Muscle layer of colon (tissue), 2 donors: Measurements from ENCODE around the gene CAP2.

Experiments used
- H3K27ac ChIP-seq: one replicate; pipeline ENCODE4 v1.7.0; 2013; ENCODE audit warnings: low read depth, mild to moderate bottlenecking, low read length, moderate library complexity
- H3K27me3 ChIP-seq, 2 donors: one replicate each; pipeline ENCODE4 v1.7.0; 2013; ENCODE audit warnings: low read length in 2 of 2, mild to moderate bottlenecking in 2 of 2; ENCODE audit not compliant: insufficient read depth in 2 of 2, control insufficient read depth in 1 of 2
- H3K36me3 ChIP-seq: one replicate; pipeline ENCODE4 v1.7.0; 2013; ENCODE audit warnings: mild to moderate bottlenecking, low read length; ENCODE audit not compliant: insufficient read depth
- H3K4me1 ChIP-seq: one replicate; pipeline ENCODE4 v1.7.0; 2013; ENCODE audit warnings: mild to moderate bottlenecking, low read length; ENCODE audit not compliant: insufficient read depth
- H3K4me3 ChIP-seq, 2 donors: one replicate each; pipeline ENCODE4 v1.7.0; 2013; ENCODE audit warnings: low read length in 2 of 2, low read depth in 1 of 2, mild to moderate bottlenecking in 1 of 2, moderate library complexity in 1 of 2
- H3K9ac ChIP-seq: one replicate; pipeline ENCODE4 v1.7.0; 2013; ENCODE audit warnings: low read length
- H3K9me3 ChIP-seq: one replicate; pipeline ENCODE4 v1.7.0; 2013; ENCODE audit warnings: mild to moderate bottlenecking, low read length
- donor health status: abdominal sarcoma.
- donor health status: Adenocarcinoma of cecum.

The CAP2 gene

GRCh38 chr6:17491416-17492142, 98.2 kb downstream of the CAP2 start:
- no peaks in the 10 kb centered on the region for H3K27me3 ChIP-seq
- H3K36me3 ChIP-seq: peaks cover 4% of the 10 kb centered on the region
- peaks cover 60% of the 10 kb centered on the region for H3K4me1 ChIP-seq
- no peaks in the 10 kb centered on the region for H3K9me3 ChIP-seq
- H3K27ac ChIP-seq: peak overlapping the region; percentile 50
- H3K4me3 ChIP-seq: peak overlapping the region in 1 of 2 donors; percentile 22
- no peak overlapping the region for H3K9ac ChIP-seq

GRCh38 chr6:17492350-17492749, 99.0 kb downstream of the CAP2 start:
- Histone ChIP-seq H3K27ac (peak overlapping the region; percentile 50), H3K9me3 (no peaks in the 10 kb centered on the region), H3K4me1 (peaks cover 68% of the 10 kb centered on the region), H3K4me3 (peak overlapping the region in 1 of 2 donors; percentile 22), H3K36me3 (no peaks in the 10 kb centered on the region), H3K27me3 (no peaks in the 10 kb centered on the region), H3K9ac (no peak overlapping the region)

- H3K27ac ChIP-seq: peak overlapping the region; percentile 43
- H3K9ac ChIP-seq: no peak overlapping the region
- peaks cover 77% of the 10 kb centered on the region for H3K4me1 ChIP-seq
- H3K4me3 ChIP-seq: no peak overlapping the region
- no peaks in the 10 kb centered on the region for H3K36me3 ChIP-seq
- no peaks in the 10 kb centered on the region for H3K9me3 ChIP-seq
- H3K27me3 ChIP-seq: no peaks in the 10 kb centered on the region
These were observed 99.9 kb downstream of the CAP2 start for GRCh38 chr6:17493286-17493685.

GRCh38 chr6:17494177-17494576, 100.8 kb downstream of the CAP2 start:
- Histone ChIP-seq H3K27me3 (no peaks in the 10 kb centered on the region), H3K27ac (peak overlapping the region; percentile 43), H3K4me3 (no peak overlapping the region), H3K4me1 (peaks cover 78% of the 10 kb centered on the region), H3K9me3 (no peaks in the 10 kb centered on the region), H3K36me3 (no peaks in the 10 kb centered on the region), H3K9ac (no peak overlapping the region)

GRCh38 chr6:17494919-17495318, 101.5 kb downstream of the CAP2 start:
- Histone ChIP-seq H3K27ac (no peak overlapping the region), H3K27me3 (no peaks in the 10 kb centered on the region), H3K4me3 (no peak overlapping the region), H3K36me3 (no peaks in the 10 kb centered on the region), H3K9me3 (no peaks in the 10 kb centered on the region), H3K9ac (no peak overlapping the region), H3K4me1 (peaks cover 78% of the 10 kb centered on the region)

GRCh38 chr6:17497535-17498095, 104.2 kb downstream of the CAP2 start:
- H3K27me3 ChIP-seq: no peaks in the 10 kb centered on the region
- no peak overlapping the region for H3K4me3 ChIP-seq
- H3K4me1 ChIP-seq: peaks cover 65% of the 10 kb centered on the region
- H3K36me3 ChIP-seq: no peaks in the 10 kb centered on the region
- no peak overlapping the region for H3K9ac ChIP-seq
- H3K9me3 ChIP-seq: no peaks in the 10 kb centered on the region
- no peak overlapping the region for H3K27ac ChIP-seq

GRCh38 chr6:17501442-17501841, 108.0 kb downstream of the CAP2 start:
- Histone ChIP-seq H3K36me3 (no peaks in the 10 kb centered on the region), H3K27ac (no peak overlapping the region), H3K9me3 (no peaks in the 10 kb centered on the region), H3K4me3 (no peak overlapping the region), H3K4me1 (peaks cover 39% of the 10 kb centered on the region), H3K9ac (no peak overlapping the region), H3K27me3 (no peaks in the 10 kb centered on the region)

GRCh38 chr6:17501982-17502704, 108.7 kb downstream of the CAP2 start:
- Histone ChIP-seq H3K9me3 (no peaks in the 10 kb centered on the region), H3K27ac (peak overlapping the region; percentile 3), H3K4me1 (peaks cover 32% of the 10 kb centered on the region), H3K27me3 (no peaks in the 10 kb centered on the region), H3K9ac (no peak overlapping the region), H3K36me3 (no peaks in the 10 kb centered on the region), H3K4me3 (no peak overlapping the region)

- H3K27me3 ChIP-seq: no peaks in the 10 kb centered on the region
- H3K9me3 ChIP-seq: no peaks in the 10 kb centered on the region
- H3K4me3 ChIP-seq: no peak overlapping the region
- H3K4me1 ChIP-seq: peaks cover 23% of the 10 kb centered on the region
- no peaks in the 10 kb centered on the region for H3K36me3 ChIP-seq
- peak overlapping the region; percentile 34 for H3K27ac ChIP-seq
- H3K9ac ChIP-seq: no peak overlapping the region
These were observed 109.7 kb downstream of the CAP2 start for GRCh38 chr6:17503051-17503450.

- Histone ChIP-seq H3K27me3 (no peaks in the 10 kb centered on the region), H3K9ac (no peak overlapping the region), H3K36me3 (no peaks in the 10 kb centered on the region), H3K9me3 (no peaks in the 10 kb centered on the region), H3K27ac (no peak overlapping the region), H3K4me1 (peaks cover 21% of the 10 kb centered on the region), H3K4me3 (no peak overlapping the region)
These were observed 110.6 kb downstream of the CAP2 start for GRCh38 chr6:17504005-17504404.

GRCh38 chr6:17505062-17505476, 111.7 kb downstream of the CAP2 start:
- Histone ChIP-seq H3K9ac (no peak overlapping the region), H3K27ac (peak overlapping the region; percentile 34), H3K9me3 (no peaks in the 10 kb centered on the region), H3K4me1 (peaks cover 21% of the 10 kb centered on the region), H3K27me3 (no peaks in the 10 kb centered on the region), H3K36me3 (no peaks in the 10 kb centered on the region), H3K4me3 (no peak overlapping the region)
